ENCODE data around the gene PRICKLE4. TPM values are rescaled to one million over a fixed set of nuclear protein-coding genes. Genes with fewer than 3 reads are reported as not detected.
"Not testable (repeated sequence)": the region's sequence is repeated elsewhere in the genome, so short reads cannot be mapped to it uniquely, and the experiment has no call there.

PRICKLE4 gene
- total and polyA plus RNA-seq, 4 donors, result 2.9 to 6.9 (median 5.5) TPM

- Histone ChIP-seq H3K27ac (ENCODE audit: low read depth in 1 of 2, low read length in 1 of 2) (no peak overlapping the region), H3K36me3 (ENCODE audit: control insufficient read depth in 4 of 4, insufficient read depth in 4 of 4, low read length in 4 of 4) (no peaks in the 10 kb centered on the region), H3K27me3 (ENCODE audit: control insufficient read depth in 3 of 3, insufficient read depth in 3 of 3, low read length in 2 of 3) (no peaks in the 10 kb centered on the region), H3K9ac (ENCODE audit: insufficient read depth in 1 of 2, low read length in 2 of 2) (no peak overlapping the region), H3K4me1 (ENCODE audit: control insufficient read depth in 5 of 5, insufficient read depth in 5 of 5, low read length in 5 of 5) (peaks cover 0 to 6% (median 0%) of the 10 kb centered on the region in 5 donors), H3K9me3 (ENCODE audit: control insufficient read depth in 4 of 4, insufficient read depth in 3 of 4, low read length in 3 of 4) (no peaks in the 10 kb centered on the region), H3K4me3 (no peak overlapping the region)
- DNase-seq (no peak), ATAC-seq (ENCODE audit: insufficient read depth, low FRiP score) (no peak)
- 89 to 94% methylated on average over 13 of the region's 13 CpGs for WGBS, 2 donors
- TF ChIP-seq CTCF (IDR thresholded peaks at IDR 0.05; ENCODE audit: control extremely low read depth, extremely low read depth), result no peak
These were observed 21.3 kb upstream of the PRICKLE4 start for GRCh38 chr6:41759106-41759904.

GRCh38 chr6:41759905-41760579 is 20.5 kb upstream of the PRICKLE4 start:
- Histone ChIP-seq H3K4me3 (no peak overlapping the region), H3K36me3 (ENCODE audit: control insufficient read depth in 4 of 4, insufficient read depth in 4 of 4, low read length in 4 of 4) (no peaks in the 10 kb centered on the region), H3K27ac (ENCODE audit: low read depth in 1 of 2, low read length in 1 of 2) (no peak overlapping the region), H3K9ac (ENCODE audit: insufficient read depth in 1 of 2, low read length in 2 of 2) (no peak overlapping the region), H3K4me1 (ENCODE audit: control insufficient read depth in 5 of 5, insufficient read depth in 5 of 5, low read length in 5 of 5) (peaks cover 0 to 6% (median 0%) of the 10 kb centered on the region in 5 donors), H3K9me3 (ENCODE audit: control insufficient read depth in 4 of 4, insufficient read depth in 3 of 4, low read length in 3 of 4) (no peaks in the 10 kb centered on the region), H3K27me3 (ENCODE audit: control insufficient read depth in 3 of 3, insufficient read depth in 3 of 3, low read length in 2 of 3) (no peaks in the 10 kb centered on the region)
- DNase-seq (no peak), ATAC-seq (ENCODE audit: insufficient read depth, low FRiP score) (no peak)
- no peak for TF ChIP-seq CTCF (IDR thresholded peaks at IDR 0.05; ENCODE audit: control extremely low read depth, extremely low read depth)
- 65 to 89% methylated on average over 2 of the region's 2 CpGs for WGBS, 2 donors

GRCh38 chr6:41763470-41763869 is 17.1 kb upstream of the PRICKLE4 start:
- DNase-seq, result peak; percentile 58 to 72 (median 70)
- Histone ChIP-seq H3K9ac (ENCODE audit: insufficient read depth in 1 of 2, low read length in 2 of 2) (no peak overlapping the region), H3K9me3 (ENCODE audit: control insufficient read depth in 4 of 4, insufficient read depth in 3 of 4, low read length in 3 of 4) (no peaks in the 10 kb centered on the region), H3K4me1 (ENCODE audit: control insufficient read depth in 5 of 5, insufficient read depth in 5 of 5, low read length in 5 of 5) (peaks cover 6 to 29% (median 19%) of the 10 kb centered on the region in 5 donors), H3K4me3 (no peak overlapping the region), H3K36me3 (ENCODE audit: control insufficient read depth in 4 of 4, insufficient read depth in 4 of 4, low read length in 4 of 4) (no peaks in the 10 kb centered on the region), H3K27ac (ENCODE audit: low read depth in 1 of 2, low read length in 1 of 2) (no peak overlapping the region), H3K27me3 (ENCODE audit: control insufficient read depth in 3 of 3, insufficient read depth in 3 of 3, low read length in 2 of 3) (no peaks in the 10 kb centered on the region)
- TF ChIP-seq CTCF (IDR thresholded peaks at IDR 0.05; ENCODE audit: control extremely low read depth, extremely low read depth), result no peak
- no peak for ATAC-seq (ENCODE audit: insufficient read depth, low FRiP score)
- WGBS, 2 donors, result 22 to 24% methylated on average over 2 of the region's 2 CpGs

GRCh38 chr6:41766043-41766664 is 14.4 kb upstream of the PRICKLE4 start:
- H3K9ac ChIP-seq (ENCODE audit: insufficient read depth in 1 of 2, low read length in 2 of 2); H3K9me3 ChIP-seq (ENCODE audit: control insufficient read depth in 4 of 4, insufficient read depth in 3 of 4, low read length in 3 of 4); H3K27me3 ChIP-seq (ENCODE audit: control insufficient read depth in 3 of 3, insufficient read depth in 3 of 3, low read length in 2 of 3); DNase-seq; ATAC-seq (ENCODE audit: insufficient read depth, low FRiP score); H3K27ac ChIP-seq (ENCODE audit: low read depth in 1 of 2, low read length in 1 of 2); H3K4me3 ChIP-seq: not testable (repeated sequence)
- H3K4me1 ChIP-seq (ENCODE audit: control insufficient read depth in 5 of 5, insufficient read depth in 5 of 5, low read length in 5 of 5), result peaks cover 6 to 37% (median 19%) of the 10 kb centered on the region in 5 donors
- WGBS, 2 donors, result 92 to 93% methylated on average over 4 of the region's 4 CpGs
- H3K36me3 ChIP-seq (ENCODE audit: control insufficient read depth in 4 of 4, insufficient read depth in 4 of 4, low read length in 4 of 4), result peaks cover 0 to 10% (median 0%) of the 10 kb centered on the region in 4 donors

Measured in lung (tissue), 12 donors.